ENCODE data around the gene RNLS.

DNA sequence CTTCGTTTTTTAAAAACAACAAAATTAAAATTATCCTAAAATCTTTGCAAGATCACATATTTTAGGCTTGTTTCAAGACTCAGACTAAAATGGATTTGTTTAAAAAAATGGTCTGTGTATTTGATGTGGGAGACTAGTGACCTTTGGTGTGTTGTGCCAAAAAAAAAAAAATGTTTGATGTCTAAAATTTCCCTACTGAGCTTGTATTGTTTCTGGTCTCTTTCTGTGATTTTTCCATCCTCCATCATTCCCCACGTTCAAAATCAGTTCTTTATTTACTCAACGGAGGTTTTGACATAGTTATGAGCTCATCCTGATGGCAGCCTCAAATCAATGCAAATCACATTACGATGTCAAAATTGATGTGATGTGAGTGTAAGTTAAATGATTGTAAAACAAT, 326.2 kb downstream of the RNLS start:
- TF ChIP-seq POLR2AphosphoS5 (IDR thresholded peaks at IDR 0.05; ENCODE audit: low read depth, low read length) (no peak), EP300 (IDR thresholded peaks at IDR 0.05; ENCODE audit: borderline replicate concordance in 1 of 2, low read depth in 2 of 2, low read length in 2 of 2) (no peak)
- TF ChIP-seq, protein P1, sequence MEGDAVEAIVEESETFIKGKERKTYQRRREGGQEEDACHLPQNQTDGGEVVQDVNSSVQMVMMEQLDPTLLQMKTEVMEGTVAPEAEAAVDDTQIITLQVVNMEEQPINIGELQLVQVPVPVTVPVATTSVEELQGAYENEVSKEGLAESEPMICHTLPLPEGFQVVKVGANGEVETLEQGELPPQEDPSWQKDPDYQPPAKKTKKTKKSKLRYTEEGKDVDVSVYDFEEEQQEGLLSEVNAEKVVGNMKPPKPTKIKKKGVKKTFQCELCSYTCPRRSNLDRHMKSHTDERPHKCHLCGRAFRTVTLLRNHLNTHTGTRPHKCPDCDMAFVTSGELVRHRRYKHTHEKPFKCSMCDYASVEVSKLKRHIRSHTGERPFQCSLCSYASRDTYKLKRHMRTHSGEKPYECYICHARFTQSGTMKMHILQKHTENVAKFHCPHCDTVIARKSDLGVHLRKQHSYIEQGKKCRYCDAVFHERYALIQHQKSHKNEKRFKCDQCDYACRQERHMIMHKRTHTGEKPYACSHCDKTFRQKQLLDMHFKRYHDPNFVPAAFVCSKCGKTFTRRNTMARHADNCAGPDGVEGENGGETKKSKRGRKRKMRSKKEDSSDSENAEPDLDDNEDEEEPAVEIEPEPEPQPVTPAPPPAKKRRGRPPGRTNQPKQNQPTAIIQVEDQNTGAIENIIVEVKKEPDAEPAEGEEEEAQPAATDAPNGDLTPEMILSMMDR (IDR thresholded peaks at IDR 0.05; ENCODE audit: control extremely low read depth in 1 of 3, insufficient read depth in 1 of 3, low read depth in 1 of 3, low read length in 3 of 3): no peak
